ENCODE data around the gene IGF2R.

GRCh38 chr6:160139420-160139851 is 170.6 kb downstream of the IGF2R start:
- TF ChIP-seq CTCF (IDR thresholded peaks at IDR 0.05; ENCODE audit: low read length): no peak
- TF ChIP-seq EZH2phosphoT487 (IDR thresholded peaks at IDR 0.05; ENCODE audit: low read length): no peak
- TF ChIP-seq EZH2 (optimal IDR thresholded peaks at IDR 0.05; ENCODE audit: low read depth, low read length): no peak

Data from MM.1S (cell line).